K562 (cell line): Measurements from ENCODE around the gene GALNT17. TPM values are rescaled to one million over a fixed set of nuclear protein-coding genes. Genes with fewer than 3 reads are reported as not detected.

Experiments
- ATAC-seq: fragments of 200-7000 bp; cut with Tn5 transposase; 3 replicates; pipeline ENCODE4 v1.9.1; 2020; ENCODE audit warnings: moderate library complexity
- BruUV-seq: library from RNA; stranded (reverse); fragments of 400-500 nt; replicated peaks from 2 replicates; lab custom pipeline; 2021; lab: Mats Ljungman, UMichigan
- CTCF ChIA-PET: fragments of 300-600 bp; formaldehyde crosslinking; extraction: SDS; loops from one replicate; lab custom pipeline; 2021; ENCODE audit warnings: low intra/inter-chr PET ratio; lab: Yijun Ruan, JAX
- POLR2A ChIA-PET: fragments of 300-600, 350-650 bp; sonication (Branson Sonifier 250); formaldehyde crosslinking; extraction: SDS; loops from one replicate; lab custom pipeline; 2021; ENCODE audit warnings: antibody characterized with exemption, inconsistent platforms; lab: Yijun Ruan, JAX
- DNase-seq, 4 experiments: peaks; one replicate each; pipeline versions ENCODE4 v3.0.0 to v3.0.0-alpha.2; 2011 to 2018; ENCODE audit warnings: low spot score in 3 of 4, mixed read lengths in 3 of 4; ENCODE audit errors: extremely low read depth in 1 of 4
- FAIRE-seq: peaks from 2 replicates; lab custom pipeline; 2011; peaks lifted over from hg19 to GRCh38; lab: Jason Lieb, UNC
- H2AFZ ChIP-seq: 2 replicates; pipeline ENCODE4 v1.6.0; 2011; ENCODE audit warnings: low read depth, low read length, control low read depth, inconsistent platforms
- H3K27ac ChIP-seq: fragments of 200-600 bp; 3 replicates; pipeline ENCODE4 v1.8.0; 2011; ENCODE audit warnings: low read depth, mild to moderate bottlenecking, control low read depth, inconsistent platforms, low read length, moderate library complexity, mixed read lengths; ENCODE audit errors: extremely low read depth
- H3K27me3 ChIP-seq, 2 experiments: fragments of 300-600 bp in 1 of 2; 2 replicates in 1 of 2; 3 replicates in 1 of 2; pipeline versions ENCODE4 v1.6.0 to v1.8.0; 2011; ENCODE audit warnings: inconsistent platforms in 2 of 2, low read length in 2 of 2, mild to moderate bottlenecking in 1 of 2, mixed read lengths in 1 of 2, moderate library complexity in 1 of 2; ENCODE audit not compliant: control insufficient read depth in 2 of 2, insufficient read depth in 2 of 2
- H3K36me3 ChIP-seq: fragments of 300-600 bp; 3 replicates; pipeline ENCODE4 v1.8.0; 2011; ENCODE audit warnings: mild to moderate bottlenecking, low read length, inconsistent platforms; ENCODE audit not compliant: control insufficient read depth, insufficient read depth
- H3K4me1 ChIP-seq, 2 experiments: fragments of 200-600 bp in 1 of 2; replicated peaks in 1 of 2; 2 replicates in 1 of 2; 3 replicates in 1 of 2; pipeline versions ENCODE4 v1.5.1 to v1.8.0; 2011; ENCODE audit warnings: inconsistent platforms in 2 of 2, low read length in 2 of 2, mild to moderate bottlenecking in 1 of 2, mixed read lengths in 1 of 2, moderate library complexity in 1 of 2; ENCODE audit not compliant: control insufficient read depth in 2 of 2, insufficient read depth in 2 of 2
- H3K4me2 ChIP-seq: 2 replicates; pipeline ENCODE4 v1.6.1; 2011; ENCODE audit warnings: low read length, control low read depth, inconsistent platforms, mixed read lengths; ENCODE audit not compliant: insufficient read depth
- H3K4me3 ChIP-seq: fragments of 200-600 bp; sonication (generic), shearing (Covaris generic); 2 replicates; pipeline ENCODE4 v1.5.1; 2016; ENCODE audit warnings: control low read depth, inconsistent platforms
- H3K79me2 ChIP-seq: fragments of 200-600 bp; 3 replicates; pipeline ENCODE4 v1.8.0; 2011; ENCODE audit warnings: low read length, inconsistent platforms; ENCODE audit not compliant: control insufficient read depth, insufficient read depth
- H3K9ac ChIP-seq, 2 experiments: 2 replicates each; pipeline versions ENCODE4 v1.6.0 to v1.6.1; 2011; ENCODE audit warnings: low read depth in 2 of 2, low read length in 2 of 2, control low read depth in 1 of 2, inconsistent platforms in 1 of 2, mild to moderate bottlenecking in 1 of 2, mixed read lengths in 1 of 2; ENCODE audit not compliant: insufficient read depth in 1 of 2
- H3K9me1 ChIP-seq: one replicate; pipeline ENCODE4 v1.6.0; 2011; ENCODE audit warnings: inconsistent platforms, mild to moderate bottlenecking, low read length, moderate library complexity; ENCODE audit not compliant: control insufficient read depth, insufficient read depth
- H3K9me3 ChIP-seq: replicated peaks from 2 replicates; pipeline ENCODE4 v1.5.1; 2011; ENCODE audit warnings: low read depth, low read length, inconsistent platforms; ENCODE audit not compliant: control insufficient read depth, insufficient read depth
- H4K20me1 ChIP-seq: replicated peaks from 2 replicates; pipeline ENCODE4 v1.6.1; 2011; ENCODE audit warnings: low read length, inconsistent platforms, mixed read lengths; ENCODE audit not compliant: control insufficient read depth, insufficient read depth
- CBX2 ChIP-seq: fragments of 200-600 bp; sonication (generic); IDR thresholded peaks from one replicate; pipeline ENCODE4 v1.6.1; 2012; ENCODE audit warnings: mild to moderate bottlenecking, low read length, inconsistent platforms; ENCODE audit not compliant: insufficient read depth, poor library complexity, severe bottlenecking
- CEBPG ChIP-seq, 3 experiments: fragments of 200-800 bp in 1 of 3; sonication (Bioruptor generic) in 1 of 3; sonication (generic) in 1 of 3; formaldehyde crosslinking in 1 of 3; IDR thresholded peaks in 2 of 3; conservative IDR thresholded peaks in 1 of 3; 2 replicates each; pipeline versions ENCODE4 v1.6.1 to v1.8.0; 2016 to 2022; ENCODE audit warnings: missing compliant biosample characterization in 2 of 3, missing genetic modification characterization in 2 of 3, mild to moderate bottlenecking in 1 of 3, missing genetic modification reagents in 1 of 3
- GATA2 ChIP-seq: sonication (generic); formaldehyde crosslinking; IDR thresholded peaks from 2 replicates; pipeline ENCODE4 v1.4.0; 2020; ENCODE audit warnings: mild to moderate bottlenecking, missing genetic modification reagents
- MCM3 ChIP-seq: fragments of 450-650 bp; IDR thresholded peaks from 2 replicates; pipeline ENCODE4 v1.6.1; 2016
- PTTG1 ChIP-seq: fragments of 450-650 bp; IDR thresholded peaks from 2 replicates; pipeline ENCODE4 v1.6.1; 2016; ENCODE audit warnings: low read depth, mild to moderate bottlenecking, missing genetic modification characterization, missing compliant biosample characterization
- RB1 ChIP-seq: fragments of 450-650 bp; IDR thresholded peaks from 2 replicates; pipeline ENCODE4 v1.6.1; 2017; ENCODE audit warnings: low read depth, mild to moderate bottlenecking
- SMARCC2 ChIP-seq: fragments of 450-650 bp; IDR thresholded peaks from 2 replicates; pipeline ENCODE4 v1.6.1; 2017; ENCODE audit warnings: antibody characterized with exemption, moderate library complexity, mild to moderate bottlenecking, low read depth
- TEAD2 ChIP-seq: fragments of 450-650 bp; IDR thresholded peaks from 2 replicates; pipeline ENCODE4 v1.6.1; 2016; ENCODE audit warnings: missing genetic modification characterization, control low read depth, missing compliant biosample characterization
- XRCC5 ChIP-seq: fragments of 200-400 bp; formaldehyde crosslinking; IDR thresholded peaks from 2 replicates; pipeline ENCODE4 v1.6.1; 2017; ENCODE audit warnings: low read depth, mild to moderate bottlenecking, low read length
- ZFPM2 ChIP-seq: fragments of 250-450 bp; sonication (Bioruptor Pico); IDR thresholded peaks from 2 replicates; pipeline ENCODE4 v1.5.1; 2022; ENCODE audit warnings: mild to moderate bottlenecking
- WGBS: fragments of 100-300 bp; shearing (Covaris generic); methylation state at CpG from one replicate; pipeline ENCODE4 v1.1.6; 2016; ENCODE audit warnings: low coverage, mixed read lengths; ENCODE audit not compliant: insufficient coverage; ENCODE audit errors: missing lambda C conversion rate; 5-methylcytosine and 5-hydroxymethylcytosine counted together
- in situ Hi-C: fragments of 300-500 bp; cut with MboI; formaldehyde crosslinking; loops from 4 replicates; pipeline ENCODE4 v1.15.0; 2018; ENCODE audit warnings: inconsistent platforms, mixed read lengths
- intact Hi-C: fragments of 100-400 bp; cut with micrococcal nuclease; formaldehyde crosslinking; loops from 2 replicates; pipeline ENCODE4 v1.14.2; 2022
- polyA plus RNA-seq, 8 experiments: library from polyadenylated mRNA; depleted of rRNA in 4 of 8; stranded (reverse) in 5 of 8; unstranded in 3 of 8; fragments of >200 nt; fragmentation: Nextera tagmentation in 2 of 8; fragmentation: Illumina TruSeq in 1 of 8; extraction: Ambion mirVana in 2 of 8; extraction: Trizol in 1 of 8; gene quantifications; 2 replicates each; pipeline versions ENCODE4 v1.2.1 to v1.2.3, GENCODE V29; 2011 to 2014; ENCODE audit warnings: inconsistent platforms in 1 of 8, missing spikeins in 1 of 8
- total RNA-seq, 7 experiments: library from RNA; depleted of rRNA in 6 of 7; stranded (reverse); fragments of >200 nt in 6 of 7; fragmentation: Illumina TruSeq in 2 of 7; extraction: Trizol in 2 of 7; gene quantifications; 2 replicates each; pipeline versions ENCODE4 v1.2.1 to v1.2.3, GENCODE V29; 2011 to 2021; ENCODE audit warnings: low replicate concordance in 1 of 7
- TF ChIP-seq, protein P1 (sequence below): conservative IDR thresholded peaks from 2 replicates; pipeline ENCODE4 v1.6.1; 2011; ENCODE audit warnings: low read depth, mild to moderate bottlenecking, low read length; ENCODE audit not compliant: control insufficient read depth
- TF ChIP-seq, protein P2 (sequence below), 3 experiments: IDR thresholded peaks in 2 of 3; conservative IDR thresholded peaks in 1 of 3; 2 replicates each; pipeline ENCODE4 v1.5.1; 2011 to 2012; ENCODE audit warnings: low read length in 3 of 3, mild to moderate bottlenecking in 3 of 3, control low read depth in 2 of 3, improper control_type of control experiment in 1 of 3, inconsistent platforms in 1 of 3, low read depth in 1 of 3, mixed read lengths in 1 of 3, moderate library complexity in 1 of 3; ENCODE audit not compliant: insufficient read depth in 2 of 3

The GALNT17 gene
- total and polyA plus RNA-seq, 9 of the 15 experiments (the other 6 are each of a cell fraction or from before 2014, with no cell fraction given): not detected

DNA sequence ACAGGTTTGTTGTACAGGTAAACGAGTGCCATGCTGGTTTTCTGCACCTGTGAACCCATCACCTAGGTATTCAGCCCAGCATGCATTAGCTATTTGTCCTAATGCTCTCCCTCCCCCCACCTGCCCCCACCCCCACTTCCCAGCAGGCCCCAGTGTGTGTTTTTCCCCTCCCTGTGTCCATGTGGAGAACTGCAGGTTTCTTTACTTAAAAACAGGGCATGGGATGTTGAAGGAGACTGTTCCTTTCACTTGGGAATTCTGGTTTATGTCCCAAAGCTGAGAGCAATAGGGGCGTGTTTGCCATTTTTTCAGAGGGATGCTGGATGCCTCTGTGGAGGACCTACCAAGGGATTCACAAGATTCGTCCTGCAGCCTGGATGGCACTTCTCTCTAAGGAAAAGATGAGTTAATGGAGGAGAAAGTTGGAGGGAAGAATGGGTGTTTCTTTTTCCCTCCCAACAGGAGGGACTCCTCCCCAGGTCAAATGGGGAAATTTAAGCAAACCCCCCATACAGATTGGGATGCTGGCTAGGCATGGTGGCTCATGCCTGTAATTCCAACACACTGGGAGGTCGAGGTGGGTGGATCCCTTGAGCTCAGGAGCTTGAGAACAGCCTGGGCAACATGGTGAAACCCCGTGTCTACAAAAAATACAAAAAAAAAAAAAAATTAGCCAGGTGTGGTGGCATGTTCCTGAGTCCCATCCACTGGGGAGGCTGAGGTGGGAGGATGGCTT is 136.0 kb downstream of the GALNT17 start:
- Histone ChIP-seq H3K79me2 (no peaks in the 10 kb centered on the region), H3K27me3 (no peaks in the 10 kb centered on the region), H3K36me3 (no peaks in the 10 kb centered on the region), H2AFZ (no peak overlapping the region), H3K9me3 (no peaks in the 10 kb centered on the region), H3K9me1 (no peaks in the 10 kb centered on the region), H3K4me1 (no peaks in the 10 kb centered on the region), H3K4me2 (no peak overlapping the region), H4K20me1 (no peaks in the 10 kb centered on the region), H3K27ac (no peak overlapping the region), H3K4me3 (no peak overlapping the region), H3K9ac (no peak overlapping the region)
- intact Hi-C loops (no loop called here), in situ Hi-C loops (no loop called here)
- WGBS: 0% methylated on average over 5 of the region's 5 CpGs
- ATAC-seq (no peak), FAIRE-seq (no peak), DNase-seq (no peak)
- BruUV-seq: no TSS peak
- CTCF ChIA-PET: interaction anchor here (0.6 kb wide), 1 partner anchor 454 kb away, joined by 3 read pairs; no protein-coding TSS in a partner anchor
- POLR2A ChIA-PET: no interaction called here
- TF ChIP-seq, protein P1, sequence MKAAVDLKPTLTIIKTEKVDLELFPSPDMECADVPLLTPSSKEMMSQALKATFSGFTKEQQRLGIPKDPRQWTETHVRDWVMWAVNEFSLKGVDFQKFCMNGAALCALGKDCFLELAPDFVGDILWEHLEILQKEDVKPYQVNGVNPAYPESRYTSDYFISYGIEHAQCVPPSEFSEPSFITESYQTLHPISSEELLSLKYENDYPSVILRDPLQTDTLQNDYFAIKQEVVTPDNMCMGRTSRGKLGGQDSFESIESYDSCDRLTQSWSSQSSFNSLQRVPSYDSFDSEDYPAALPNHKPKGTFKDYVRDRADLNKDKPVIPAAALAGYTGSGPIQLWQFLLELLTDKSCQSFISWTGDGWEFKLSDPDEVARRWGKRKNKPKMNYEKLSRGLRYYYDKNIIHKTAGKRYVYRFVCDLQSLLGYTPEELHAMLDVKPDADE: no peak
- TF ChIP-seq, protein P2, sequence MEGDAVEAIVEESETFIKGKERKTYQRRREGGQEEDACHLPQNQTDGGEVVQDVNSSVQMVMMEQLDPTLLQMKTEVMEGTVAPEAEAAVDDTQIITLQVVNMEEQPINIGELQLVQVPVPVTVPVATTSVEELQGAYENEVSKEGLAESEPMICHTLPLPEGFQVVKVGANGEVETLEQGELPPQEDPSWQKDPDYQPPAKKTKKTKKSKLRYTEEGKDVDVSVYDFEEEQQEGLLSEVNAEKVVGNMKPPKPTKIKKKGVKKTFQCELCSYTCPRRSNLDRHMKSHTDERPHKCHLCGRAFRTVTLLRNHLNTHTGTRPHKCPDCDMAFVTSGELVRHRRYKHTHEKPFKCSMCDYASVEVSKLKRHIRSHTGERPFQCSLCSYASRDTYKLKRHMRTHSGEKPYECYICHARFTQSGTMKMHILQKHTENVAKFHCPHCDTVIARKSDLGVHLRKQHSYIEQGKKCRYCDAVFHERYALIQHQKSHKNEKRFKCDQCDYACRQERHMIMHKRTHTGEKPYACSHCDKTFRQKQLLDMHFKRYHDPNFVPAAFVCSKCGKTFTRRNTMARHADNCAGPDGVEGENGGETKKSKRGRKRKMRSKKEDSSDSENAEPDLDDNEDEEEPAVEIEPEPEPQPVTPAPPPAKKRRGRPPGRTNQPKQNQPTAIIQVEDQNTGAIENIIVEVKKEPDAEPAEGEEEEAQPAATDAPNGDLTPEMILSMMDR (IDR thresholded peaks at IDR 0.05 in 2 of 3, conservative IDR thresholded peaks at IDR 0.05 in 1 of 3; ENCODE audit: insufficient read depth in 2 of 3, low read depth in 1 of 3, low read length in 3 of 3): no peak
- TF ChIP-seq XRCC5 (no peak), TEAD2 (tag) (no peak), CBX2 (no peak), GATA2 (CRISPR knock-in tag) (no peak), CEBPG (CRISPR knock-in tag; IDR thresholded peaks at IDR 0.05) (no peak), CEBPG (tag; conservative IDR thresholded peaks at IDR 0.05 in 1 of 2, IDR thresholded peaks at IDR 0.05 in 1 of 2) (no peak), MCM3 (no peak), SMARCC2 (no peak), RB1 (no peak), PTTG1 (tag) (no peak), ZFPM2 (CRISPR knock-in tag) (no peak)
